CD4-positive, alpha-beta T cell treated with Interleukin-1 beta for 1 hour (primary cell): Measurements from ENCODE around the gene MYH11.

Experiments used
- DNase-seq, 2 donors: peaks; one replicate each; pipeline ENCODE4 v3.0.0-alpha.2; 2020 to 2022

Gene MYH11

DNA sequence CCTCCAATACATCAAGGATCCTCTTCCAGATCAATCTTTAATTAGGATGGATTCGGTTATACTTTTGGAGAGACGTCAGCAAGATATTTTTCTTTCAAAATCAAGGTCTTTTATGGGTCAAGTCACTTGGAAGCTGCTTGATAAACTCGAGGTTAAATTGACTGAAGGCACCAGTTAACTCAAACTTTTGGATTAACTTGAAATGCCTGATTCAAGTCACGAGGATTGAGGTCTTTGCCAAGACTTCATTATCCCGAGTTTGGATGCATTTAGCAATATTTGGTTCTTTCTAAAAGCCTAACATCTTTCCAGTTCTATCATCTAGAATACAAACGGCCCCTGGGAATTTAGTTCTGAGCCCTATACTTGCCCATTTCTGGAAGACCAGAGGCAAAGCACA is 82.9 kb downstream of the MYH11 start:
- no peak for DNase-seq

GRCh38 chr16:15772579-15773293 is 84.1 kb downstream of the MYH11 start:
- DNase-seq, result no peak

- no peak for DNase-seq
Measured at GRCh38 chr16:15771694-15772093, 85.1 kb downstream of the MYH11 start.

DNA sequence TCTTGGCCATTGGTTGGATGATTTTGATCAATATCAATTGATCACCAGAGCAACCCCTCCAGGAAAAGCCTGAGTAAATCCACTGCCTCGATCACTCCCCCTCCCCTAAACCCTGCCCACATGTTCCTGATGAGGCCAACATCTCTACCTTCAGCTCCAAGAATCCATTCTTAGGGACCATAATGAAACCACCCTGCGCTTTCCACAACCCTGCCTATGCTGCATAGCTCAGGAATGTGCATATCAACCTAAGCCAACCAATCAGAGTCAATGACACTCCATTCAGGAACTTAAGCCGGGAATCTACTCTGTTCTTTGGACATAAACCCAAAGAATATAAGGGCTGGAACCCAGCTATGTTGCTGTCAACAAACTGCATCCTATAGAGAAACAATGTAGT is 86.3 kb downstream of the MYH11 start:
- DNase-seq, result no peak

DNA sequence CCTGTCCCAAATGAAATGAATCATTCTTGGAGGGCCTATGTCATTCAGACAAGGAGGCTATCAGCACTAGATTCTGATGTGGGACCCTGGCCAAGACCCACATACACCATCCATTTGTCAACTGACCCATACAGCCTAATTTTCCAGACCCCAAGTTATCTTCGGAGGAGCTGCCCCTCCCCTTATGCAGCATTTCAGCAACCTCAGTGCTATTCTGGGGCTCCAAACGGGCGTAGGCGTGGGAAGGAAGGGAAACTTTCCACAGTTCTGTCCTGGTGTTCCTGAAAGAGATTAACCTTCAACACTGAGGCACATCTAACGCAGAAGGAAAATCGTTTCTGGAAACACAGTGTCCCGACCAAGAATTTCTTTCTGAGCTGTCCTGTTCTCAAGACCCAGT is 86.7 kb downstream of the MYH11 start:
- DNase-seq, result no peak

DNA sequence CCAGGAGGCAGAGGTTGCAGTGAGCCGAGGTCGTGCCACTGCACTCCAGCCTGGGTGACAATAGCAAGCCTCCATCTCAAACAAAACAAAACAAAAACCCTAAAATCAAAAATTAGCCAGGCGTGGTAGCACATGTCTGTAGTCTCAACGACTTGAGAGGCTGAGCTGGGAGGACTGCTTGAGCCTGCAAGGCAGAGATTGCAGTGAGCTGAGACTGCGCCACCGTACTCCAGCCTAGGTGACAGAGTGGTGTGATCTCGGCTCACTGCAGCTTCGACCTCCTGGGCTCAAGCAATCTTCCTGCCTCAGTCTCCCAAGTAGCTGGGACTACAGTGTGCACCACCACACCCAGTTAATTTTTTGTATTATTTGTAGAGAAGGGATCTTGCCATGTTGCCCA is 87.6 kb downstream of the MYH11 start:
- DNase-seq, result no peak

GRCh38 chr16:15768201-15768600 is 88.6 kb downstream of the MYH11 start:
- DNase-seq, result no peak

DNA sequence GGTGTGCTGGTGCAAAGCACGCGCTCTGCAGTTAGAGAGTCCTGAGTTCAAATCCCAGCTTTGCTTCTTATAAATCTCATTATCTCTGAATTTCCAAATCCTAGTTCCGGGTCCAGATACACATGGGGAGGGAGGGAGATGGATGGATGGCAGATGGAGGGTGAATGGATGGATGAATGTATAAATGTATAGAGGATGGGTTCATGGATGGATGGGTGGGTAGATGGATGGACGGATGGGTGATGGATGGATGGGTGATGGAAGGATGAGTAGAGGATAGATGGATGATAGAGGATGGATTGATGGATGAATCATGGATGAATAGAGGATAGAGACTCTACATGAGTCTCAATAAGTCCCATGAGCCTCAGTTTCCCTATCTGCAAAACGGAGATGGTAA is 89.9 kb downstream of the MYH11 start:
- DNase-seq, result no peak

DNA sequence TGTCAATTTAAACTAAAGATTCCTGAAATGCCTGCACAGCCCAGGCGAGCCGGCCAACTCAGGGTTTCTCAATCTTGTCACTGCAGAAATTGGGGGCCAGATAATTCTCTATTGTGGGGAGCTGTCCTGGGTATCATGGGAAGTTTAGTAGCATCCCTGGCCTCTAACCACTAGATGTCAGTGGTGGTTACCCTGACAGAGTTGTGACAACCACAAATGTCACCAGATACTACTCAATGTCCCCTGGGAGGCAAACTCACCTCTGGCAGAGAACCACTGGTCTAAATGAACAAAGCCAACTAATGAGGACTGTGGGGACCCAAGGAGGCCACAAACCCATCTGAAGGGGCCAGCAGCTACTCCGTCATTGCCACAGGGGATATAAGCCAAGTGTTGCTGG is 90.9 kb downstream of the MYH11 start:
- peak; percentile 34 to 53 for DNase-seq

GRCh38 chr16:15765116-15765515 is 91.7 kb downstream of the MYH11 start:
- no peak for DNase-seq

DNA sequence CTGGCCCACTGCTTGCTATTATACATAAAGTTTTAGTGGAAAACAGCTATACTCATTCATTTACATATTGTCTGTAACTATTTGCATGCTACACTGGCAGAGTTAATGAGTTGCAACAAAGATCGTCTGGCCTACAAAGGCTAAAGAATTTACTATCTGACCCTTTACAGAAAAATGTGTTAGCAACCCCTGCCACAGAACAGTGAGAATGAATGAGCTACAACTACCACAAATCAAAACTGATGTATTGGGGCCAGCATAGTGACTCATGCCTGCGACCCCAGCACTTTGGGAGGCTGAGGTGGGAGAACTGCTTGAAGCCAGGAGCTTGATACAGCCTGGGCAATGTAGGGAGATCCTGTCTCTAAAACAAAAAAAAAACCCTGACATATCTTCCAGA is 92.7 kb downstream of the MYH11 start:
- DNase-seq, result no peak

DNA sequence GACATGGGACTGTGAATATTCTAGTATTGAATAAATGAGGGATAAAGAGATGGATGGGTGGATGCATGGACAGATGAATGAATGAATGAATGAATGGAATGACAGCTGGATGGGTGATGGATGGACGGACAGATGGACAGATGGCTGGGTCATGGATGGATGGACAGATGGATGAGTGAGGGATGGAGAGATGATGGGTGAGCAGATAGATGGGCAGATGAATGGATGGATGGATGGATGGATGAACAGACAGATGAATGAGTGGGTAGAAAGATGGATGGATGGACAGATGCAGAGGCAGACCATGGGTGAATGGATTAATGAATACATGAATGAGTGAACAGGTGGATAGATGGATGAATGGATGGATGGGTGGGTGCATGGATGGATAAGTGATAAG is 96.7 kb downstream of the MYH11 start:
- no peak for DNase-seq

GRCh38 chr16:15759070-15759469 is 97.8 kb downstream of the MYH11 start:
- DNase-seq, result no peak

- no peak for DNase-seq
Measured at GRCh38 chr16:15757630-15758251, 99.1 kb downstream of the MYH11 start.

- DNase-seq, result no peak
Measured at GRCh38 chr16:15757077-15757386, 99.8 kb downstream of the MYH11 start.

DNA sequence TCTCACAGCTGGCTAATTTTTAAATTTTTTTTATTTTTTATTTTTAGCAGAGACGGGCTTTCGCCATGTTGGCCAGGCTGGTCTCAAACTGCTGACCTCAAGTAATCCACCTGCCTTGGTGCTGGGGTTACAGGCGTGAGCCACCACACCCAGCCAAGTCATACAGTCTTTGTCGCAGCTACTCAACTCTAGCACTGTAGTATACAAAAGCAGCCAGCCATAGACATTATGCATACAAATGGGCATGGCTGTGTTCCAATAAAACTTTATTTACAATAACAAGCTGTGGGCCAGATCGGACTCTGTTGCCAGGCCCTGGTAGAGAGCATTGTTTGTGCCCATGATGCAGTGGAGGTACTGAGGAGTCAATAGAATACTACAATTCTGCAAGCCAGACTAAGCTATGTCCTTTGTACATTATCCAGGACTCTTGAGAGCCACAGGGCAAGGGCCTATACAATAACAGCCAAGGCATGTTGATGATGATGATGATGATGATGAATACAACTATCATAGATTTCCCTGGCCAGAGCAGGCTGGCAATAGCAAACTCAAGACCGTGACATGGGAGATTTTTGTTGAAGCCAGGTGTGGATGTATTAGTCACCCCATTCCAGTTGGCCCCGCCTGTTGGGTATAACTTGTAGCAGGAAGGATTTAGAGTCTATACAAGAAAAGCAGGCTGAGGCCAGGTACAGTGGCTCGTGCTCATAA is 101.8 kb downstream of the MYH11 start:
- no peak for DNase-seq

DNA sequence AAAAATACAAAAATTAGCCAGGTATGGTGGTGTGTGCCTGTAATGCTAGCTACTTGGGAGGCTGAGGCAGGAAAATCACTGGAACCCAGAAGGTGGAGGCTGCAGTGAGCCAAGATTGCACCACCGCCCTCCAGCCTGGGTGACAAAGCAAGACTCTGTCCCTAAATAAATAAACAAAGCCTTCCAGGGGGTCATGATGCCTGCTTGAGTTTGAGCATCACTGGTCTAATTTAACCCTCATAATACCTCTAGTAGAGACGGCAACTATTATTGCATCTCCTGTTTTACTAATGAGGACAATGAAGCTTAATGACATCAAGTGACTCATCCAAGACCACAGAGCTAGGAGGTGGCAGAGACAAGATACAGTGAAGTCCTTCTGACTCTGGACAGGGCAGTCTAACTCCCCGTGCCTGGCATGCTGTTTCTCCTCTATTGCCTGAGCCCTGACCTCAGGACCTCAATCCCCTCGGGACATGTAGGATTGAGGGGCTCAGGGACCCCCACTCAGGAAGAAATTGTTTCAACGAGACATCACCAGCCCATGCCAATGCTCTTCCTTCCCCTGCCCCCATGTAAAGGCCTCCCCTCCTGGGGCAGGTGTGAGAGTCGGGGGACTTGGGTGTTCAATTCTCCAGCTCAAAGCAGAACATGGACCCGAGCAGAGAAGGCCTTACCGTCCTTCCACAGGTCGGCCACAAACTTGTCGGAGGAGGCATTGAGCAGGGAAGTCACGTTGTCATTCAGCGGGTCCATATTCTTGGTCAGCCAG is 103.9 kb downstream of the MYH11 start:
- DNase-seq, result no peak

DNA sequence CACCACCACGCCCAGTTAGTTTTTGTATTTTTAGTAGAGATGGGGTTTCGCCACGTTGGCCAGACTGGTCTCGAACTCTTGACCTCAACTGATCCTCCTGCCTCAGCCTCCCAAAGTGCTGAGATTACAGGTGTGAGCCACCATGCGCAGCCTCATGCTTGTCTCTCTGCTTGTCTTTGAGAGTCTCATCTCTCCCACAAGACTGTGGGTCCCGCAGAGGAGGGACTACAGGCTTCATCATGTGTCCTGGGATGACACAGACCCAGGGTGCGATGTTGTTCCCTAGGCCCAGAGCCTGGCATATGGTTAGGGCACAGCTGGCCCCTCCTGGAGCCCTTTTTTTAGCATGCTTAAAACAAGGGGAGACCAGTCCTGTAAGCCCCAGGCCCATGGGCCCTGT is 104.9 kb downstream of the MYH11 start:
- DNase-seq, result no peak

DNA sequence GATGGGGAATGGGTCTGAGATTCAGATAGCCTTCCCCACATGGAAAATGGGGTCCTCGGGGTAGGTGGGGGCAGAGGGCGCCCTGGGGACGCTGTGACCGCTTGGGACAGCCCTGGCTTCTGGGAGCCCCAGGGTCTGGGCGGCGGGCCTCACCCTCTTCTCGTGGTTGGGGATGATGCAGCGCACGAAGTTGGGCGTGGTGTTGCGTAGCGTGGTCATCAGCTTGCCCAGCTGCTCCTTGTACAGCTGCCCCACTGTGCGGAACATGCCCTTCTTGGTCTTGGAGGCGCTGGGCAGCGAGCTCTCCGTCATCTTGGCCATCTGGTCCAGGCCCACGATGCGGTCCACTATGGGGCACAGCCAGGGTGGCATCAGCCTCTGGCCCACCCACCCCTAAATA is 106.8 kb downstream of the MYH11 start:
- no peak for DNase-seq

DNA sequence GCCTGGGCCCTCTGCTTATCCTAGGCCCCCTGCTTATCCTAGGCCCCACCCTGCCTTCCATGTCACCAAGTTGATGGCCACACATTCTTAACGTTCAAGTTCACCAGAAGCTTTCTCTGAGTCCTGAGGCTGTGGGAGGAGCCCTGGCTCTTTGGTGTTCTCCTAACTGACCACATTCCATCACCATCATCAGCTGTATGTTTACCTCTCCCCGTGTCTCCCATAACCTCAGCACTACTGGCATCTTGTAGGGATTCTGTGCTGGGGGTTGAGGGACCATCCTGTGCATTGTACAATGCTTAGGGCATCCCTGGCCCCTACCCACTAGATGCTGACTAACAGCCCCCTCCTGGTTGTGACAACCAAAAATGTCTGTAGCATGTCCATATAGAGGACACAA is 107.5 kb downstream of the MYH11 start:
- DNase-seq, result no peak

DNA sequence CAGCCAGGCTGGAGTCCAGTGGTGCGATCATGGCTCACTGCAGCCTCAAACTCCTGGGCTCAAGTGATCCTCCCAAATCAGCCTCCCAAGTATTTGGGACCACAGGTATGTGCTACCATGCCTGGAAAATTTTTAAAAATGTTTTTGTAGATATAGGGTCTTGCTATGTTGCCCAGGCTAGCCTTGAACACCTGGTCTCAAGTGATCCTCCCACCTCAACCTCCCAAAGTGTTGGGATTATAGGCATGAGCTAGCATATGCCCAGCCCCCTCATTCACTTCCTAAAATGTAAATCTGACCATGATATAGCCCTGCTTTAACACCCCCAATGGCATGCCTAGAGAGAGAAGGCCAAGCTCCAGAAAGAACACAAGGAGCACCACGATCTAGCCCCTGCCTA is 108.2 kb downstream of the MYH11 start:
- no peak for DNase-seq

DNA sequence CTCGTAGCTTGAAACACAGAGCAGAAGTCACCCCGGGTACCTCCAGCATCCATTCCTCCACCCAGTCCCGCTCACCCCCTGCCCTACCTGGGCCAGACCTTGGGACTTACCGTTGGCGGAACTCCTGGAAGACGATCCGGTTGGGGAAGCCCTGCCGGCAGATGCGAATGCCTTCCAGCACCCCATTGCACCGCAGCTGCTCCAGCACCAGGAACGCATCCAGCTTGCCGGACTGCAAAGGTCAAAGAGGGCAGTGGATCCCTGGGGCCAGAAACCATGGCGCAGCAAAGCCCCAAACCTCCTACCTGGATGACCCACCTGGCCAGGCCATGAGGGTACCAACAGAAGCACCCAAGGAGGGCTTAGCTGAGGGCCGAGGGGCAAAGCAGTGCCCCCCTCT is 108.9 kb downstream of the MYH11 start:
- no peak for DNase-seq

DNA sequence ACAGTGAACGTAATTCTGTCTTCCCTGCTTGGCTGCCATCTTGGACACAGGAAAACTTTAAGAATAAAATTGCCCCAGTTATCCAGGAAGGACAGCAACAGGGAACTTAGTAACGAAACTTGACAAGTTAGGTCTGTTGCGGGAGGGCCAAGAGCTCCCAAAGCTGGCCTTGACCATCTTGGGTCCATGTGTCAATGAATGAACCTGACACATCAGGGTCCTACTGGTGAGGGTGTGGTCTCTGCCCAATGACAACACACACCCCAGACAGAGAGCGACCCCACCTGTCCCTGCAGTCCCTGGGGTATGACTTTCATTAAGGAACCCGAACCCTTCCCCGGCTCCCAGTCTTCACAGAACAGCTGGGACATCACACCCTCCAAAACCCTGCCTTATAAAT is 110.5 kb downstream of the MYH11 start:
- DNase-seq, result no peak

DNA sequence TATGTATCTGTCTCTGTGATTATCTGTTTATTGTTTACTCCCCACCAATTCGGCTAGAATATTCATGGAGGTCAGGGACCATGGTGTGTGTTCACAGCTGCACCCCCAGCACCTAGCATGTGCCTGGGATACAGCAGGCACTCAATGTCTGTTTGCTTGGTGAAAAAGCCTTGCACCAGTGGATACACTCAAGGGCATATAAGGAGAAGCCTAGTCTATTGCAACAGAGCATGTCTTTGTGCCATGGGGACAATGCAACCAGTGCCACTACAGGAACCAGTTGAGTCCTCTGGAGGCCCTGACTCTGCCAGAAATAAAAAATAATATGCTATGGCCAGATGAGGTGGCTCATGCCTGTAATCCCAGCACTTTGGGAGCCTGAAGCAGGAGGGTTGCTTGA is 113.2 kb downstream of the MYH11 start:
- no peak for DNase-seq
